HG02938 (cell line): Measurements from ENCODE around the gene USP32.

ENCODE experiments used
- ATAC-seq: cut with Tn5 transposase; IDR thresholded peaks from one replicate; pipeline ENCODE4 v1.9.1; 2021; ENCODE audit warnings: mild to moderate bottlenecking, moderate library complexity; ENCODE audit not compliant: unreplicated experiment

USP32 gene

DNA sequence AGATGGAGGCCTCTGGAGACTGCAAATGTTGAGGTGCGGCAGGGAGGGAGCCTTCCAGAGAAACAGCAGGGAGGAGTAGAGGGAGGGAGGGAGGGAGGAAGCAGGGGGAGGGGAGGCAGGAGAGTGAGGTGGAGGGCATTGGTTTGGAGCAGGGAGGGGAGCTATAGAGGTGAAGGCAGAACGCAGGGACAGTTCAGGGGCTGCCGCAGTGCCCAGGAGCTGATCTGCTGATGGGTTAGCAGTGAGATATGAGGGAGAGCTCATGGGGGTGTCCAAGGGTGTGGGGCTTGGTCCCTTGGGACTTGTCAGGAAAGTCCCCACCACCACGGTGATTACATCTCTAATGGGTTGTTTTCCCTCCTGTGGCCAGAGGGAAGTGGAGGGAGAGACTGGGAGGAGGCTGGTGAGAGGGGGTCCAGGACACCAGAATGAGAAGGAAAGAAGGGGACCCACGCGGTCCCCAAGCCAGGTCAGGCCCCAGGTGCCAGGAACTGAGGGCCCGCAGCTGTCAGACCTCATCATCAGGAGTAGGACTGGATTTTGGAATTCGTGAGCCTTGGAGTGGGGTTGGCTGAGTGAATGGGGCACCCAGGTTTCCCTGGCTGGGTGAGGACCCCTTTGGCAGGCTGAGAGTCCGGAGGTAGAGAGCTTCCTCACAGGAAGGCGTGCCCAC, 231.0 kb downstream of the USP32 start:
- ATAC-seq = no peak

DNA sequence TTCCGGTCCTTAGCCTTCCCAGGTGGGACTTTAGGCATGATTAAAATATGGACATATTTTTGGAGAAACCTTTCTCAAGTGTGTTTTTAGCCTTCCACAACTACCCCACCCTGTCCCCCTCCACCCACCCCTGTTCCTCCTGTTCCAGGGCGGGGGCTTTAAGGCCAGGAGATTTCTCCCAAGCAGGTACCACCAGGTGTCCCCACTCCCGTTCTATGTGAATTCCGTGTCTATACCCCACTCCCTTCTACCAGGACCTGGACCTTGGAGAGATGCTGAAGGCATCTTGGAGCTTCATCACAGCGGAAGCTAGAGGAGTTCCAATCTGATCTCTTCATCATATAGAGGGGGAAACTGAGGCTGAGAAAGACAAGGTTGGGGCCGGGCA, 232.5 kb downstream of the USP32 start:
- ATAC-seq = no peak

DNA sequence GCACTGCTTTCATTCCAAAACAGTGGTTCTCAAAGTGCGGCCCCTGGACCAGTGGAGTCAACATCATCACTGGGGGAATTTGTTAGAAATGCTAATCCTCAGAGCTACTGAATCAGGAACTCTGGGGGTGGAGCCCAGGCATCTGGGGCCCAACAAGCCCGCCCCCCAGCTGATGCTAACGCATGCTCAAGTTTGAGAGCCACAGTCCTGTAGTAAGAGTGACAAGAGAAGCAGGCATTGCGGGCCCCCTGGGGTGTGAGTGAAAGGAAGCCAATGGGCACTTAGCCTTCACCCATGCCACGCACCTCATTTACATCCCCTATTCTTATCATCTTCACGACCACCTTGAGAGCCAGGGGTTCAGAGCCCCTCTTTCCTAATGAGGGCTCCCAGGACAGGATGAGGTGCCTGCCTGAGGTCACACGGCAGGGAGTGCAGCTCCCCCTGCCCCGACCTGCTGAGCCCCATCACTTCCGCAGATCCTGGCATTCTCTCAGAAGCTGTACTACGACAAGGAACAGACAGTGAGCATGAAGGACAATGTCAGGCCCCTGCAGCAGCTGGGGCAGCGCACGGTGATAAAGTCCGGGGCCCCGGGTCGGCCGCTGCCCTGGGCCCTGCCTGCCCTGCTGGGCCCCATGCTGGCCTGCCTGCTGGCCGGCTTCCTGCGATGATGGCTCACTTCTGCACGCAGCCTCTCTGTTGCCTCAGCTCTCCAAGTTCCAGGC, 233.0 kb downstream of the USP32 start:
- ATAC-seq = no peak

DNA sequence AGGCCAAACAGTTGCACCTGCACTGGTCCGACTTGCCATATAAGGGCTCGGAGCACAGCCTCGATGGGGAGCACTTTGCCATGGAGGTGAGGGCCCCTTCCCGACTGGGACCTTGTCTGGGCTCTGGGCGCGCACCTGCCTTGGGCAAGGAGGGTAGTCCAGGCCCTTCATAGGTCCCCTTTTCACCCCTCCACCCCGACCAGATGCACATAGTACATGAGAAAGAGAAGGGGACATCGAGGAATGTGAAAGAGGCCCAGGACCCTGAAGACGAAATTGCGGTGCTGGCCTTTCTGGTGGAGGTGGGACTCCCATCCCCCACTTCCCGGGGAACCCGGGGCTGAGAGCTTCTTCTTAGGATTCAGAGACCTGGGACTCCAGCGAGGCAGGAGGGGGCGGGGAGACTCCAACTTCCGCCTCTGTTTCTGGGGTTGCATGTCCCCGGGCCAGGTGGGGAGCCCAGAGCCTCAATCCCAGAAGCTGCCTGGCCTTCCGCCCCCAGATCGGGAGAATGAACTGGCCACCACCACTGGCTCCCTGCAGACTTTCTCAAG, 234.4 kb downstream of the USP32 start:
- no peak for ATAC-seq

DNA sequence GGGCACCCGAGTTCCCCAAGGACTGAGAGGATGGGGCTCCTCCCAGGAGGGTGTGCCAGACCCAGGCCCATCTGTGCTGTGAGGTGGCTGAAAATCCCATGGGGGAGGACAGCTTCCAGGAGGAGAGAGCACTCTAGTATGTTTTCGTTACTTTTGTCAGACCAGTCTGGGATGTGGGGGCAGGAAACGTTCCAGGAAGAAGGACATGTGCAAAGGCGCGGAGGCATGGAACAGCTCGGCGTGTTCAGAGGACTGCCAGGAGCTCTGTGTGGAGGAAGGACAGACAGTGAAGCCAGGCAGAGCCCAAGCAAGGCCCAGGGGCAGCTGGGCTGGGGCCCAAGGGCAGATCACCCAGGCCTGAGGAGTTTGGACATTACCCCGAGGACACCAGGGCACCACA, 235.2 kb downstream of the USP32 start:
- no peak for ATAC-seq

DNA sequence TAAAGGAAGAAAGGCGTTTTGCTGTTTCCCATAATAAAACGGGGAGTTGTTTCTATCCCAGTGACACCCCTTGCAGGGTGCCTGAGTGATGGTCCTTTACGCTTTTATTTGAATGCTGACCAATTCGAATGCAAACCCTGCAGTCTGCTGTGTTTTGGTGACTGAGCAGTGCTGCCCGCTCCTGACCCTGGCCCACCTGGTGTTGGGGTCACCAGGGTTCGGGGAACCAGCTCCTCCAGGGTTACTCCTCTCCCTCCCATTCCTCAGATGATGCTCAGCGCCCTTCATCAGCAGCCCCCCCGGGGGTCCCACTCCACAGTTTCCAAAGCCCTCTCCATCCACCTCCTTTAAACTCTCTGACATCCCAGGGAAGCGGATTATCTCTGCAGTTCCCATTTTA, 236.1 kb downstream of the USP32 start:
- no peak for ATAC-seq

DNA sequence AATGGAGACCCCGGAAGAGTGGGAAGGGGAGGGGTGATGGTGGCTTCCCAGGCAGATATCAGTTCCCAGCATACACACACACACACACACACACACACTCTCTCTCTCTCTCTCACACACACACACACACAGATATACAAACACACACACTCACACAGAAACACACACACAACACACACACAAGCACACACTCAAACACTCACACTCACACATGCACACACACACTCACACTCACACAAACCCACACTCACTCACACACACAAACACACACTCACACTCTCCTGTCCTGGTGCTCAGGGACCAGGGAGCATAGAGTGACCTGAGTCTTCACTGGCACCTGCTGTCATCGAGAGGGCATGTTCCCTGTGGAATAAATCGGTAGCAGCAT, 236.5 kb downstream of the USP32 start:
- ATAC-seq = no peak

DNA sequence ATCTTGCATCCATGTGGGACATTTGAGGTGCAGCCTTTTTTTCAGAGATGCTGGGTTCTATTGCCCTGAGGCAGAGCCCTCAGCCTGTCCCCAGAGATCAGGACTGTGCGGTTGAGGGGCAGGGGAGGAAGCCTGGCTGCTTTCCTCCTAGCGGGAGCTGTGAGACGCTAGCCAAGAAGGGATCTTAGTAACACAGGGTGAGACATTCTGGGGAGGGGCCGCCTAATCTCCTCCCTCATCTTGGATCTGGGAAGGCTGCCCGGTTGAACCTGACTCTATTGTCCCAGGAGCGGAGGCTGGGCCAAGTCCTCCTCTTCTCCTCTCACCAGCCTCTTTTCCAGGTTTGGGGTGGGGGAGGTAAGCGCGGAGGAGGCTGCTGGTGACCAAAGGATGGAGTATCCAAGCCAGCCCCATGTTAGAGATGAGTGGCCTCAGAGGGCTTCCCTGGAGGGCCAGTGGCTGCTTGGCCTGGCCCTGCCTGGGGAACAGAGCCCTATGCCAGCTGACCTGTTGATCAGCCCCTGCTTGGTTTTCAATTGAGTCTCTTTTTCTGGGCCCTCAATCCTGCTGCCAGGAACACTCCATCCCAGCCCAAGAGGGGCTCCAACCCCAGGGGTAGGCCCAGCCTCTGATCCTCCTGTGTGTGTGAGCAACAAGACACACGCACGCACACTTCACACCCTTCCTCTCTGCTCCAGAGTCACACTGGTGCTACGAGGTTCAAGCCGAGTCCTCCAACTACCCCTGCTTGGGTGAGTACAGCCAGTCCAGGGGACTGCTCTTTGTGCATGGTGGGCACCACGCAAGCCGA, 237.1 kb downstream of the USP32 start:
- ATAC-seq = no peak

DNA sequence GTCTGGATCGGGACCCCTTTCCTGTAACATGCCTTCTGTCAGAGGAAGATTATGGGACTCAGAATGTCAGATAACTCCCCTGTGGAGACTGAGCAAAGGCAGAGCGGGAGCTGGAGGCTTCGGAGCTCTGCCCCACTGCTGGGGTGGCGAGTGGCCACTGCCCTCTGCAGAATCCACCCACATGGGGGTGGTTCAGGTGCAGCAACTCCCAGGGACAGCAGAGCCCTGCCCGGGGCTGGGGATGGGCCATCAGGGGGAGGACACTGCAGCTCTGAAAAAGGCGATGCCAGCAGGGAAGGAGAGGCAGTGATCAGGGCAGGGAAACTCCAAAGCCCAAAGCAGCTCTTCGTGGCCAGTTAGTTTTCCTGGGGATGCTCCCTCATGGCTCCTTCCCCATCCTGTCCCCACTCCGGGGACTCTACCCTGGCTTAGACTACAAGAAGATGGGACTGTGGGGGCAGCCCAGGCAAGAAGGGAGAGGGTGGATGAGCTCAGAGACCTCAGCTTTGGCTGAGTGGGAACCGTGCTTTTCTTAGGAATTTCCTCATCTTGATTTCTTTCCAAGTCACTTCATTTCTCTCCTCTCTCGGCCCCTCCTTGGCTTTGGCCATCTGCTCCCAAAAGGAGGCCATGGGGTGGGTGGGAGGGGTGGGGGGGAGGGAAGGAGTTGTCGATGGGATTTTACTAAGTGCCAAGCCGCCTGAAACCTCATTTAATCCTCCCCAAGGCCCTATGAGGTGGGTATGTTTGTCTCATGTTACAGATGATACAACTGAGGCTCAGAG, 238.1 kb downstream of the USP32 start:
- ATAC-seq = no peak

DNA sequence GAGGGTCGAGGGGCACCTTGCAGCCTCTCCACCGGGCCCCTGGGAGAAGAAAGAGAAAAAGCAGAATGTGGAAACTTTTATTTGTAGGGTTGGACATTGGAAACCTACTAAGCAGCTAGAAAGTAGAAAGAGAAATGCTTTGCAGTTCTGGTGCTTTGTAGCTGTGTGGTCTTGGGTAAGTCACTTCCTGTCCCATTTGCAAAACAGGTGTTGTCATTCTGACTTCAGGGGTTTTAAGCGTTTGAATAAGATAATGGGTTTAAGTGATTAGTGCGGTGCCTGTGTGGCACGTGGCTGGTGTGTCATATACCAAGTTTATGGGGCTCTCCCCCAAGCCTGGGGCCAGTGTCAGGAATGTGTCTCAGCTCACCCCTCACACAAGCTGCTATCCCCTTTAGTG, 240.6 kb downstream of the USP32 start:
- peak; percentile 51 for ATAC-seq

DNA sequence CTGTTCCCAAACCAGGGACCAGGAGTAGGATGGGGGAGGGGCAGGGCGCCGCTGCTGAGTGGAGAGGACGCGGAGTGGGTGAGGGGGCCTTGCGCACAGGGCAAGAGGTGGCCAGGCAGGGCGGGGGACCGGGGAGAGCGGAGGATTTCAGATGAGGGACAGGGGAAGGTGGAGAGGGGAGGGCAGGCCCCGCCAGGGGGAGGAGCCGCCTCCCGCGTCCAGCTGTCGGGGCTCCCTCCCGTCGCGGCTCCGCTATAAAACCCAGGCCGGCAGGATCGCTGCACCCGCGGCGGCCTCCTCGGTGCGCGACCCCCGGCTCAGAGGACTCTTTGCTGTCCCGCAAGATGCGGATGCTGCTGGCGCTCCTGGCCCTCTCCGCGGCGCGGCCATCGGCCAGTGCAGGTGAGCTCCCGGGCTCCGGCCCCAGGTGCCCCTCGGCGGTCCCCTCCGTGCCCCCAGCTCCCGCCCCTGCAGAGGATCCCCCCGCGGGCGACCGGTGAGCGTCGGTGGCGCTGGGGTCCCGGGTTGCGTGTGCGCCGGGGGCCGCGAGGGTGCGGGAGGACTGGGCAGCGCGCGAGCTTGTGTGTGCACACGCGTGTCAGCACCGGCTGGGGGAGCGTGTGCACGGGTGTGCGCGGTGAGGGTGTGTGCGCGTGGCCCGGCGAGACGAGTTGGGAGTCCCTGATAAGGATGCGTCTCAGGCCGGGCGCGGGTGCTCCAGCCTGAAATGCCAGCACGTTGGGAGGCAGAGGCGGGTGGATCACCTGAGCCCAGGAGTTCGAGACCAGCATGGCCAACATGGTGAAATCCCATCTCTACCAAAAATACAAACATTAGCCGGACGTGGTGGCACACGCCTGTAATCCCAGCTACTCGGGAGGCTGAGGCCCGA, 242.0 kb downstream of the USP32 start, which contains the start of gene CA4:
TSS of gene CA4 (plus strand) at position 283 of the 892 bp plus-strand sequence. CDS start at position 345, 62 bp downstream.
- no peak for ATAC-seq

DNA sequence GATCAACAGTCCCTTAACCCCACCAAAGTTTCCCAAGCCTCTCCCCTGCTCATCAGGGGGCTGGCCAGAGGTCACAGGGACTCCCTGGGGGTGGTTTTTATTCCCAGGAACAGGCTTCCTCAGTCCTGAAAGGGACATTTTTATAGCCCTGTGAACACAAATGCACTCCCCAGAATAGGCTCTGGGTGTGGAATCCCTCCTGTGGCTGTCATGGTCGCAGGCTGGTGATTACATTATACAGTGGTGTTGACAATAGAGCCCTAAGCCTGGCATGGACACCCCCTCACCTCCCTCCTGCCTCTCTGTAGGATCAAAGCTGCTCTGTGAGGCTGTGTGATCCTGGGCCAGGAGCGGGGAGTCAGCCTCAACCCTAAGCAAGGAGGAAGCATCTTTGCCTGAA, 243.6 kb downstream of the USP32 start:
- ATAC-seq = no peak

DNA sequence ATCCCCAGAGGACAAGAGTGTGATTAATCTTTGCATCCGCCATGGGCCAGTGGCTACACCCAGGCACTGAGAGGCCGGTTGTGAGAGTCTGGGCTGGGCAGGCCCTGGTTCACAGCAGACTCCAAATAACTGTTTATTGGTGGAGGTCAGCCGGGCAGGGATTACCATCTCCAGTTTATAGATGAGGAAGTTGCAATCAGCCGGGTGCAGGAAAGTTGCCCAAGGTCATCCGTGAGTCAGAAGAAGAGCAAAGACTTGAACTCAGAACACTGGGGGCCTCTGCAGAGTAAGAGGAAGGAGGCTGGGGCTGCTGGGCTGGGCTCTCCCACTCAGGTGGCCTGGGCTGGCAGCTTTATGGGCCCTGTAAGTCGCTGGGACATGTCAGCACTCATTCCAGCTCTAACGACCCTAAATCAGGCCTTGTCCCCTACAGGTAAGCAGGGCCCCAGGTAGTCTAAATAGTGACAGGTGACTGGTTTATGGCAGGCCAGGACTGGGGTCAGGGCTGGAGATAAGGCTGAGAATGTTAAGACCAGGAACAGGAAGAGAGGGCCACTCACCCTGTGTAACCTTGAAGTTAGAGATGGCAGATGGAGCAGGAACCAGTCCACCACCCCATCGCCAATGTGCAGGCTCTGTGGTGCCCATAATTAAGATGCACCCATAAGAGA, 244.2 kb downstream of the USP32 start:
- no peak for ATAC-seq

DNA sequence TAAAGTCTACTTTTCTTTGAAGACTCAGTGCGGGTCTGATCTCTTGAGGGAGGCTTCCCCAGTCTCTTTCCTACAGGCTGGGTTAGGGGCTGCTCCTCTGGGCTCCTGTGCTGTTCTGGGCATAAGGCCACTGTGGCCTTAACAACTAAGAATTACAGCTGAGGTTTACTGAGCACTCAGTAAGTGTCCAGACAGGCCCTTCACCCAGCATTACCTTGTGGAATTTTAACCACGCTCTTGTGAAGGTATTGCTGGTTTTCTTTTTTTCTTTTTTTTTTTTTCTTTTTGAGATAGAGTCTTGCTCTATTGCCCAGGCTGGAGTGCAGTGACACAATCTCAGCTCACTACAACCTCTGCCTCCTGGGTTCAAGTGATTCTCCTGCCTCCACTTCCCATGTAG, 245.7 kb downstream of the USP32 start:
- ATAC-seq = no peak

DNA sequence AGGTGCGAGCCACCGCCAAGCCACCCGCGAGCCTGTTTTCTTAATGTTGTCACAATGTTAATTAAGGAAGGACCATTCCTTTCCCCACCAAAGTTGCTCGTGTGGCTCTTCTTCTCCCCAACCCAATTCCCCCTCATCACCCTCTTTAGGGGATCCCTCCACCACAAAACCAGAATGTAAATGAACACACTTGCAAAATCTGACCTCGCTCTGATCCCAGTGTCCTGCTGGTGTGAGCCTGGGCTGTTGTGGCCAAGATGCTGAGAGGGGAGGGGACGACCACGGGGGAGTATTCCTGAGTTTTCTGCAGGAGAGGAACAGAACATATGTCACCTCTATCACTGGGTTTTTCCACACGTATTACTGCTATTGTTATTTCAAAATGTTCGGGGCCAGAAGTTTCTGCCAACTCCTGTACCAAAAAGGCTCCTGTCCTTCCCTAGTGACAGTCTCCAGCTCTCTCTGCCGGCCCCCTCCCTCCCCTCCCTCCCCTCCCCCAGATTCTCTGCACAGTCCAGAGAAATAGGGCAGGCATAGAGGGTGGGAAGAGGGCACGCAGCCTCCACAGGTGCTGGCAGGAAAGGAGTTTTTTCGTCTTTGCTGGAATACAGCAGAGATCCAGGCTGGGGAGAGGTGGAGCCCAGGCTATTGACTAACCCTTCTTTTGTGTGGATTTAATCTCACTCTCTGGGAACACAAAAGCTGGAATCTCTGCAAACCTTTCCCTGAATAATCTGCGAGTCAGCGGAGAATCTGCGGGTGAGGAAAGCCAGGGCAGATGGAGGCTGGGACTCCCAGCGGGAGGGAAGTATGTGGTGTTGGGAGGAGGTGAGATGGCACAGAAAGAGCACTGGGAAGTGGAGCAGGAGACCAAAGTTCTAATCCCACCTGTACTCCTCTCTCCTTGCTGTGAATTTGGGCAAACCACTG, 246.7 kb downstream of the USP32 start:
- no peak for ATAC-seq

DNA sequence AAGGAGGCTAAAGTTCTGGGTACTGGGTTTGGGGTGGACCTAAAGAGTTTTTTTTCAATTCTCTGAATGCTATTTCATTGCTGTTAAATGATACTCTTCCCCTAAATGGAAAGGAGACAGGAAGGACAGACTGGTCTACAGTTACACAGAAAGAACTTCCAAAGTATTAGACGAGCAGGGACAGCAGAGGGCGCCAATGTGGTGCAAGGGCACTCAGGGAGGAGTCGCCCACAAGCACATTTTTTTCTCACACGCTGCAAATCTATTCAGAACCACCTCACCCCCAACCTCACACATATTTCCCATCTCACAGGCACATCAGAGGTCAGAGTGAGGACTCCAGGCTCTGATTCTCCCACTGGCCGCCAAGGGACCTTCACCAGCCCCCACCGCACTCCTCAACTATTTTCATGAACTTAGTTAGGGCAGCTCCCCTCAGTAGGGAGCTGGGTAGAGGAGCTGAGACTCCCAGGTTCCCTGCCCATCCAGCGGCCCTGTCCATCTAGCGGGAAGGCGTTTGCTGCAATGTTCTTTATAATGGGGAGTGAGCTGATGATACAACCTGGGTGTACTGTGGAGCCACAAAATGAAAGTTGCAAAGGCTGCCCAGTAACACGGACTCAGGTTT, 248.9 kb downstream of the USP32 start:
- no peak for ATAC-seq

DNA sequence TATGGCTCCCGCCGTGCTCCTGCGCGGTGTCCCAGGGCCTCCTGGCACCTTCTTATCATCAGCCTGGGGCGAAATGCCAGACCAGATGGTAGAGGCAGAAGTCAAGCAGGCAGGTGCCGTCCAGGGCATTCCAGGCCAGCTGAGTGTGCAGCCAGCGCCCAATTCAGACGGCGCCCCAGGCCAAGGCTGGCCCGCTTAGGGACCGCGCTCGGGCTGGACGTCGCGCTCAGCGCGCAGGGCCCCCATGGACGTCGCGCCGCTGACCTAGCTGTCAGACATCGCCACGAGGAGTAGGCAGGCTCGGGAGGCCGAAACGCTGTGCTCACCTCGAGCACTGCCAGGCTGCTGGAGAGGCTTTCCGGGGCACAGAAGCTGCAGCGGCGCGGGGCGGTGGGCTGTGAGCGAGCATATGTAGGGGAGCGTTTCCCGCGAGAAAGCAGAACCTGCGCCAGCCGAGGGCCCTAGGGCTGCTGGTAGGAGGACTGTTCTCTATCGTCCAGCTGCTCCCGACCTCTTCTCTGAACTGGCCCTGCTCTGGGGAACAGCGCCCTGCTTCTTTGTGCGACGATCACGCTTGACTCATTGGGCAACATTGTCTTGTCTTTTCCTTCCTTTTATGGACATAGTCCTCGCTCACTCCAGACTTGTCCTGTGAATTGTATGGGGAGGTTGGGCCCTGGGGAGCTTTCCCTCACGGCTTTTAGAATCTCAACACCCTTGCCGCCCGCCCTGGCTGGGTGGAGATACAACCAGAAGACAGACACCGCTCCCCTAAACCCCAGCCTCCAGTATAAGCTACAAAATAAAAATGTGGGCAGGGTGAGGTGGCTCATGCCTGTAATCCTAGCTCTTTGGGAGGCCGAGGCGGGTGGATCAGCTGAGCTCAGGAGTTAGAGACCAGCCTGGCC, 250.6 kb downstream of the USP32 start:
- ATAC-seq = no peak
